H1 (cell line): ENCODE results near the gene CHAC1. TPM values are rescaled to one million over a fixed set of nuclear protein-coding genes. Genes with fewer than 3 reads are reported as not detected.
A peak's percentile ranks its signal among the peaks of the same experiment; 100 is the strongest.
"Not testable (repeated sequence)": the region's sequence is repeated elsewhere in the genome, so short reads cannot be mapped to it uniquely, and the experiment has no call there.

Experiments
- CTCF ChIA-PET: fragments of 300-600 bp; sonication (Branson Sonifier 250); formaldehyde crosslinking; loops from one replicate; lab custom pipeline; 2021; ENCODE audit not compliant: partially characterized antibody; lab: Charles Lee
- POLR2A ChIA-PET: fragments of 300-600 bp; sonication (Branson Sonifier 250); formaldehyde crosslinking; loops from one replicate; lab custom pipeline; 2021; ENCODE audit warnings: inconsistent platforms; ENCODE audit not compliant: partially characterized antibody; lab: Charles Lee
- DNase-seq, 2 experiments: peaks; one replicate each; pipeline versions ENCODE4 v3.0.0 to v3.0.0-alpha.2; 2010 to 2022; ENCODE audit warnings: low spot score in 2 of 2, low read depth in 1 of 2, mixed read lengths in 1 of 2
- FAIRE-seq: peaks from 2 replicates; lab custom pipeline; 2011; peaks lifted over from hg19 to GRCh38; lab: Jason Lieb, UNC
- H2AFZ ChIP-seq: 2 replicates; pipeline ENCODE4 v1.8.1; 2012; ENCODE audit warnings: low read length, inconsistent platforms
- H2AK5ac ChIP-seq: 2 replicates; pipeline ENCODE4 v1.6.1; 2013; ENCODE audit warnings: low read depth, low read length
- H2BK120ac ChIP-seq: replicated peaks from 2 replicates; pipeline ENCODE3; 2013; ENCODE audit warnings: low read depth, low read length, inconsistent platforms
- H2BK12ac ChIP-seq: 2 replicates; pipeline ENCODE4 v1.6.1; 2013; ENCODE audit warnings: low read depth, low read length
- H2BK15ac ChIP-seq: 2 replicates; pipeline ENCODE4 v1.6.1; 2013; ENCODE audit warnings: low read length
- H2BK20ac ChIP-seq: 2 replicates; pipeline ENCODE4 v1.6.1; 2013; ENCODE audit warnings: low read length
- H2BK5ac ChIP-seq: 2 replicates; pipeline ENCODE4 v1.6.1; 2013; ENCODE audit warnings: low read depth, low read length
- H3K14ac ChIP-seq: 2 replicates; pipeline ENCODE4 v1.6.1; 2013; ENCODE audit warnings: inconsistent platforms; ENCODE audit not compliant: insufficient read length
- H3K18ac ChIP-seq: 2 replicates; pipeline ENCODE4 v1.6.1; 2013; ENCODE audit warnings: low read length; ENCODE audit errors: extremely low read depth
- H3K23ac ChIP-seq: 2 replicates; pipeline ENCODE4 v1.6.1; 2013; ENCODE audit warnings: inconsistent platforms; ENCODE audit not compliant: insufficient read length
- H3K23me2 ChIP-seq: 2 replicates; pipeline ENCODE4 v1.6.1; 2013; ENCODE audit warnings: low read depth, low read length
- H3K27ac ChIP-seq: 2 replicates; pipeline ENCODE4 v1.6.1; 2011; ENCODE audit warnings: low read depth, low read length, inconsistent platforms
- H3K27me3 ChIP-seq, 4 experiments: replicated peaks in 1 of 4; 1 replicate in 1 of 4; 2 replicates in 3 of 4; pipeline versions ENCODE4 v1.6.1 to v1.8.1; 2011 to 2013; ENCODE audit warnings: low read length in 3 of 4, mild to moderate bottlenecking in 3 of 4, inconsistent platforms in 2 of 4, mixed read lengths in 2 of 4, moderate library complexity in 1 of 4; ENCODE audit not compliant: control insufficient read depth in 3 of 4, insufficient read depth in 3 of 4; ENCODE audit errors: extremely low read depth in 1 of 4
- H3K36me3 ChIP-seq, 4 experiments: 2 replicates each; pipeline versions ENCODE4 v1.6.1 to v1.8.1; 2011 to 2013; ENCODE audit warnings: mild to moderate bottlenecking in 4 of 4, low read length in 3 of 4, moderate library complexity in 2 of 4, control low read depth in 1 of 4, inconsistent platforms in 1 of 4; ENCODE audit not compliant: insufficient read depth in 4 of 4, control insufficient read depth in 2 of 4
- H3K4ac ChIP-seq: replicated peaks from 2 replicates; pipeline ENCODE3; 2013; ENCODE audit warnings: low read length, low read depth, mixed read lengths, inconsistent platforms; ENCODE audit not compliant: insufficient read length
- H3K4me1 ChIP-seq, 4 experiments: replicated peaks in 1 of 4; 1 replicate in 1 of 4; 2 replicates in 3 of 4; pipeline versions ENCODE4 v1.6.1 to v1.8.1; 2011 to 2013; ENCODE audit warnings: low read length in 3 of 4, inconsistent platforms in 2 of 4, mixed read lengths in 1 of 4; ENCODE audit not compliant: insufficient read depth in 4 of 4, control insufficient read depth in 3 of 4
- H3K4me2 ChIP-seq, 2 experiments: 2 replicates each; pipeline versions ENCODE4 v1.6.1 to v1.8.1; 2011 to 2013; ENCODE audit warnings: low read depth in 2 of 2, low read length in 2 of 2, control low read depth in 1 of 2, inconsistent platforms in 1 of 2, mild to moderate bottlenecking in 1 of 2; ENCODE audit not compliant: insufficient read depth in 1 of 2
- H3K4me3 ChIP-seq, 4 experiments: fragments of 200-600, 300-600 bp in 1 of 4; sonication (generic), shearing (Covaris generic), sonication (Bioruptor Twin) in 1 of 4; 2 replicates each; pipeline versions ENCODE4 v1.5.1 to v1.8.1; 2011 to 2016; ENCODE audit warnings: low read length in 4 of 4, low read depth in 3 of 4, control low read depth in 2 of 4, inconsistent platforms in 2 of 4, mild to moderate bottlenecking in 2 of 4, mixed read lengths in 1 of 4, moderate library complexity in 1 of 4; ENCODE audit not compliant: insufficient read depth in 2 of 4; ENCODE audit errors: extremely low read depth in 1 of 4
- H3K56ac ChIP-seq: replicated peaks from 2 replicates; pipeline ENCODE3; 2013; ENCODE audit warnings: low read depth, mild to moderate bottlenecking, mixed read lengths, low read length, inconsistent platforms; ENCODE audit not compliant: insufficient read length
- H3K79me1 ChIP-seq: 2 replicates; pipeline ENCODE4 v1.6.1; 2013; ENCODE audit warnings: low read depth, low read length, control low read depth
- H3K79me2 ChIP-seq, 2 experiments: 2 replicates each; pipeline versions ENCODE4 v1.6.1 to v1.8.1; 2012 to 2013; ENCODE audit warnings: low read length in 2 of 2, mild to moderate bottlenecking in 2 of 2, inconsistent platforms in 1 of 2; ENCODE audit not compliant: insufficient read depth in 2 of 2, control insufficient read depth in 1 of 2
- H3K9ac ChIP-seq, 4 experiments: replicated peaks in 1 of 4; 1 replicate in 1 of 4; 2 replicates in 3 of 4; pipeline versions ENCODE4 v1.6.1 to v1.8.1; 2011 to 2013; ENCODE audit warnings: low read depth in 3 of 4, low read length in 3 of 4, control low read depth in 2 of 4, mild to moderate bottlenecking in 2 of 4, moderate library complexity in 2 of 4, inconsistent platforms in 1 of 4; ENCODE audit errors: extremely low read depth in 1 of 4
- H3K9me3 ChIP-seq, 2 experiments: 2 replicates each; pipeline versions ENCODE4 v1.6.1 to v1.8.1; 2012 to 2013; ENCODE audit warnings: mild to moderate bottlenecking in 2 of 2, moderate library complexity in 2 of 2, control low read depth in 1 of 2, inconsistent platforms in 1 of 2, low read depth in 1 of 2, low read length in 1 of 2, mixed read lengths in 1 of 2; ENCODE audit not compliant: insufficient read depth in 2 of 2
- H4K20me1 ChIP-seq, 2 experiments: replicated peaks in 1 of 2; 2 replicates each; pipeline versions ENCODE3 to v1.8.1; 2011 to 2013; ENCODE audit warnings: inconsistent platforms in 2 of 2, low read length in 2 of 2, mild to moderate bottlenecking in 1 of 2; ENCODE audit not compliant: insufficient read depth in 2 of 2, control insufficient read depth in 1 of 2
- H4K5ac ChIP-seq: 2 replicates; pipeline ENCODE4 v1.6.1; 2013; ENCODE audit warnings: low read length, low read depth, mixed read lengths, inconsistent platforms; ENCODE audit not compliant: insufficient read length
- H4K8ac ChIP-seq: 2 replicates; pipeline ENCODE4 v1.8.0; 2013; ENCODE audit warnings: mild to moderate bottlenecking, moderate library complexity, low read length, inconsistent platforms; ENCODE audit not compliant: insufficient read depth; ENCODE audit errors: extremely low read depth
- H4K91ac ChIP-seq: replicated peaks from 2 replicates; pipeline ENCODE3; 2013; ENCODE audit warnings: low read length, mixed read lengths, inconsistent platforms; ENCODE audit not compliant: insufficient read length
- POLR2A ChIP-seq, 2 experiments: IDR thresholded peaks; 1 replicate in 1 of 2; 2 replicates in 1 of 2; pipeline ENCODE4 v1.6.1; 2011; ENCODE audit warnings: low read depth in 2 of 2, low read length in 2 of 2, mild to moderate bottlenecking in 2 of 2; ENCODE audit errors: control extremely low read depth in 1 of 2
- POLR2AphosphoS5 ChIP-seq: IDR thresholded peaks from 2 replicates; pipeline ENCODE4 v1.6.1; 2011; ENCODE audit warnings: low read depth, low read length
- SIN3A ChIP-seq, 2 experiments: IDR thresholded peaks in 1 of 2; conservative IDR thresholded peaks in 1 of 2; 2 replicates each; pipeline ENCODE4 v1.6.1; 2011 to 2012; ENCODE audit warnings: low read length in 2 of 2, improper control_type of control experiment in 1 of 2, low read depth in 1 of 2, mild to moderate bottlenecking in 1 of 2
- TAF1 ChIP-seq: IDR thresholded peaks from 2 replicates; pipeline ENCODE4 v1.6.1; 2011; ENCODE audit warnings: mild to moderate bottlenecking, low read depth, low read length
- TAF7 ChIP-seq: optimal IDR thresholded peaks from 2 replicates; pipeline ENCODE3; 2011; ENCODE audit warnings: low read depth, mild to moderate bottlenecking, inconsistent platforms, low read length, moderate library complexity, borderline replicate concordance
- WGBS, 2 experiments: shearing (Covaris generic) in 1 of 2; methylation state at CpG; one replicate each; pipeline versions ENCODE4 v1.1.6 to v1.1.7; 2013 to 2015; ENCODE audit warnings: low lambda C conversion rate in 2 of 2, mixed read lengths in 2 of 2, inconsistent platforms in 1 of 2, low coverage in 1 of 2, missing lambda C conversion rate in 1 of 2; ENCODE audit not compliant: insufficient replicate concordance in 2 of 2, insufficient coverage in 1 of 2, insufficient read length in 1 of 2; ENCODE audit errors: extremely low coverage in 1 of 2, missing lambda C conversion rate in 1 of 2; 5-methylcytosine and 5-hydroxymethylcytosine counted together
- polyA plus RNA-seq, 7 experiments: library from polyadenylated mRNA; depleted of rRNA in 3 of 7; stranded (reverse) in 5 of 7; unstranded in 2 of 7; fragments of >200 nt in 5 of 7; fragments of 200-250 nt in 2 of 7; gene quantifications; 1 replicate in 5 of 7; 2 replicates in 1 of 7; 4 replicates in 1 of 7; pipeline versions ENCODE4 v1.2.1 to v1.2.3, GENCODE V29; 2011 to 2013; ENCODE audit warnings: missing spikeins in 2 of 7, mixed read lengths in 2 of 7
- total RNA-seq: library from RNA; stranded (reverse); fragmentation: NEBNext Ultra II Directional; extraction: Animal tissue kit (Norgen Biotek cat#: 25700); gene quantifications from 2 replicates; pipeline ENCODE4 v1.2.1, GENCODE V29; 2021
- TF ChIP-seq, protein P1 (sequence below): IDR thresholded peaks from 2 replicates; pipeline ENCODE4 v1.6.1; 2011; ENCODE audit warnings: low read length, improper control_type of control experiment

Gene CHAC1
- total and polyA plus RNA-seq, 2 of the 8 experiments (the other 6 are each of a cell fraction or from before 2014, with no cell fraction given), result 34.3 to 159 TPM

- CTCF ChIA-PET, result interaction anchor here (0.6 to 33.1 kb wide), 12 partner anchors 8 to 224 kb away, joined by 3 to 590 read pairs (median 6); partner anchors contain the start of genes DLL4 and VPS18
- H2AFZ ChIP-seq, result not testable (repeated sequence)
These were observed 1.0 kb downstream of the CHAC1 start for GRCh38 chr15:40954158-40954848.

More at GRCh38 chr15:40954158-40954848, 1.0 kb downstream of the CHAC1 start:
- not testable (repeated sequence) for H2BK15ac ChIP-seq, H3K56ac ChIP-seq, H3K9me3 ChIP-seq, H2AK5ac ChIP-seq, H2BK12ac ChIP-seq, H3K27me3 ChIP-seq, H3K79me1 ChIP-seq, H2BK120ac ChIP-seq, H3K18ac ChIP-seq, FAIRE-seq, H4K5ac ChIP-seq, DNase-seq, H3K4ac ChIP-seq, H3K14ac ChIP-seq, H4K91ac ChIP-seq, H4K8ac ChIP-seq, H3K23ac ChIP-seq, H2BK20ac ChIP-seq
- TF ChIP-seq SIN3A (conservative IDR thresholded peaks at IDR 0.05 in 1 of 2, IDR thresholded peaks at IDR 0.05 in 1 of 2; ENCODE audit: low read depth in 1 of 2, low read length in 2 of 2), result peak; percentile 19 to 63; a peak in 1 of 4 replicates
- TF ChIP-seq TAF7, result peak; percentile 19
- peak; percentile 69 for TF ChIP-seq TAF1
- peak; percentile 46 to 53; a peak in 1 of 3 replicates for TF ChIP-seq POLR2A (IDR thresholded peaks at IDR 0.05; ENCODE audit: control extremely low read depth in 1 of 2, low read depth in 2 of 2, low read length in 2 of 2)
- peak; percentile 83 for TF ChIP-seq POLR2AphosphoS5
- TF ChIP-seq, protein P1, sequence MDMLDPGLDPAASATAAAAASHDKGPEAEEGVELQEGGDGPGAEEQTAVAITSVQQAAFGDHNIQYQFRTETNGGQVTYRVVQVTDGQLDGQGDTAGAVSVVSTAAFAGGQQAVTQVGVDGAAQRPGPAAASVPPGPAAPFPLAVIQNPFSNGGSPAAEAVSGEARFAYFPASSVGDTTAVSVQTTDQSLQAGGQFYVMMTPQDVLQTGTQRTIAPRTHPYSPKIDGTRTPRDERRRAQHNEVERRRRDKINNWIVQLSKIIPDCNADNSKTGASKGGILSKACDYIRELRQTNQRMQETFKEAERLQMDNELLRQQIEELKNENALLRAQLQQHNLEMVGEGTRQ, result 0 out of 2 replicates have a peak, but pooled peaks have one; percentile 16
- peak overlapping the region; percentile 74 to 92 (median 82) for H3K4me3 ChIP-seq
- POLR2A ChIA-PET, result interaction anchor here (0.5 to 43.8 kb wide), 31 partner anchors 2 to 488 kb away, joined by 3 to 1505 read pairs (median 3); partner anchors contain the start of genes CHAC1, DLL4, INO80 and OIP5
- H3K23me2 ChIP-seq, result peaks cover 10% of the 10 kb centered on the region
- H3K4me1 ChIP-seq, result peaks cover 2 to 12% (median 10%) of the 10 kb centered on the region in 4 experiments
- H3K79me2 ChIP-seq, result peaks cover 0 to 28% of the 10 kb centered on the region in 2 experiments; a peak in 2 of 4 replicates
- H3K36me3 ChIP-seq, result peaks cover 8 to 33% (median 12%) of the 10 kb centered on the region in 4 experiments
- H3K4me2 ChIP-seq, result peak overlapping the region; percentile 84 to 85
- H2BK5ac ChIP-seq, result peak overlapping the region; percentile 97; the same call in 1 of the 2 replicates
- H3K9ac ChIP-seq, result peak overlapping the region in 1 of 4 experiments; percentile 80; a peak in 3 of 7 replicates
- WGBS, 2 experiments, result 53% methylated on average over 8 of the region's 8 CpGs; no CpG with 5 or more reads in 1 of the 2 experiments
- H4K20me1 ChIP-seq, result peaks cover 0 to 12% of the 10 kb centered on the region in 2 experiments
- 0 out of 2 replicates have a peak overlapping the region, but pooled peaks have one; percentile 8 for H3K27ac ChIP-seq
